Stimulated activated CD4-positive, alpha-beta T cell treated with anti-CD3 and anti-CD28 coated beads, Interleukin-12 subunit alpha, Interleukin-12 subunit beta, amount 100 ng/mL, for 4 hours (primary cell): ENCODE results near the gene COPB1.

Experiments
- DNase-seq: peaks from one replicate; pipeline ENCODE4 v3.0.0-alpha.2; 2020

COPB1 gene

DNA sequence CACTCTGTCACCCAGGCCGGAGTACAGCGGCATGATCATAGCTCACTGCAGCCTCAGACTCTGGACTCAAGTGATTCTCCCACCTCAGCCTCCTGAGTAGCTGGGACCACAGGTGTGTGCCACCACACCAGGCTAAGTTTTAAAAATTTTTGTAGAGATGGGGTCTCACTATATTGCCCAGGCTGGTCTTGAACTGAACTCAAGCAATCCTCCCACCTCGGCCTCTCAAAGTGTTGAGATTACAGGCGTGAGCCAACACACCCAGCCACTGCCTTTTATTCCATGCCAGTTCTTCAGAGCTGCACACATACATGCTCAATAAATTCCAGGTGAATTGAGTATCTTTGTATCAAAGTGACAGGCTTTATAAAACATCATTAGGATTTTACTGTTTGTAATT lies 2.4 kb upstream of the COPB1 start:
- no peak for DNase-seq

DNA sequence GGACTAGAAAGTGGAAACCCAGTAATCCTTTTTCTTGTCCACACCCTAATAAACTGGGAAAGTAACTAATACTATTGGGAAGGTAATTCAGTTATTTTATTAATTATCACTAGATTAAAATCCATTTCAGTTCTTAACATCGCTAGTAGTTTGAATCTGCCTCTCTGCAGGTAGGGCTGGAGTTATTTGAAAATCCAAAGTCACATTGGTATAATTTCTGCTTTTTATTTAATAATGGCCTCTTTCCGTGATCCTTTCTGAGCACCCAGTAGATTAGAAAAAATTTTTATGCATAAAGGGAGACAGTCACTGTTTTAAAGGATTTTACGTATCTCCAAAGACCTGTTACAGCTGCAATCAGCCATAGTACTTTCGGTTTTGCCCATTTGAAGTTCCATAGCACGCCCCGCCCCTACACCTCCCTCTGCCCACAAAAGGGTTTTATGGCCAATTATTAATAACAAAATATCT lies 605 bp upstream of the COPB1 start:
- DNase-seq: no peak

DNA sequence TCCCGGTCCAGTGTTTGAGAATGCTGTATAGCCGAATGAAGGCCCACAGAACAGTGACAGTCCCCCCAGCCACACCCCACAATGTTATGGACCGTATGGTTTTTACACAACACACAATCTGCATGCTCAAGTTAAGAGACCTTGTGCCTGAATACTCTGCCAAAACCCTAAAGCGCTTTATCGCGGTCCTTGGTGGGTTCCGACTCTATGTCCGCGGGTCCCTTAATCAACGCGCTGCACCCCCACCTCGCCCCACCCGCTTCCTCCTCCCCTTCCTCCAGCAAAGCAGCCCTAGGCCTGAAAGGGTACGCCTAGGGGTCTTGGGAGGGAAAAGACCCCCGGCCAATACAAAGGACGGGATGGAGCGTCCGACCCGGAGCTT lies 442 bp downstream of the COPB1 start:
- peak; percentile 28 for DNase-seq

DNA sequence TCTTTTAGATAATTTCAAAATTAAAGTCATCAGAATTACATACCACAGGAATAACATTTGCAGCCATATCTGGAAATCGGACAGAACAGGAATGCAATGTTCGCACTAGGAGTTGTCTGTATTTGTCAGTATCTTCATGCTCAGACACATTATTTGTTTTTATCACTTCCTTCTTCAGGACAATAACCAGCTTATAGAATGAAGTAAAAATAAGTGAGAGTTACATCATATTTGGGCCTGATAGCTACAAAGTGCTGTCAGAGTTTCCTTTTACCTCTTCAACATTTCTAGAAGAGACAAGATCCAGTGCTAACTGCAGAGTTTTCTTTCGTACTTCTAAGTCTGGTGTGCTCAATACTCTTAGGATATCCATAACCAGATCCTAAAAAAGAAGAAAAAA lies 18.9 kb downstream of the COPB1 start:
- DNase-seq: no peak

DNA sequence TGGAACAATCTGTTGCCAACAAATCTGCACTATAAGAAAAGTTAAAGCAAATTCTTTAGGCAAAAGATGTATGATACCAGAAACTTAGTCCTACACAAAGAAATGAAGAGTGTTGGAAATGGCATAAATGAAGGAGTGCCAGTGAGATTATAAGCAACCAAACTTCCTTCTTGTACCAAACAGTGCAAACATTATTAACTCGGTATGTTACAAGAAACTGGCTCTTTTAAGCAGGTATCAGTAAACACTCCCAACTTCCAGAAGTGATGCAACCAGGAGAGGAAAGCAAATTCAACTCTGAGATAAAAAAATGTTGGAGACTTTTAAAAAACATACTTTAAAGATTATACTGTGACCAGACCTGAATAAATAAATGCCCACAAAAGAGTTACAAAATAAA lies 28.5 kb downstream of the COPB1 start:
- DNase-seq: no peak

DNA sequence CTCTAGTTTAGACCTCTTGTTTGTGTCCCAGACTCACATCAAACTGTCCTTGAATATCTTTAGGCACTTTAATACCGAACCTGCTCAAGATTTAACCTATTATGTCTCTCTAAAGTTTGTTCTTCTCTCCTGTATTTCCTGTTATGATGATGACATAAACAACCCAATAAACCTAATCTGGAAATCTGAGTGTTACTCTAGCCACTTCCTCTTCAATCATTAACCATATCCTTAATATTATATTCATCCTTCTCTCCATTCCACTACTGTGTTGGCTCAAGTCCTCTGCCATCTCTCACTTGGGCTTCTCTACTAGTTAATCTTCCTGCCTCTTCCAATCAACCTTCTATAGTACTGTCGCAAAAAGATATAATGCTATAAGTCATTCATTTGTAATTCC lies 36.0 kb downstream of the COPB1 start:
- no peak for DNase-seq

DNA sequence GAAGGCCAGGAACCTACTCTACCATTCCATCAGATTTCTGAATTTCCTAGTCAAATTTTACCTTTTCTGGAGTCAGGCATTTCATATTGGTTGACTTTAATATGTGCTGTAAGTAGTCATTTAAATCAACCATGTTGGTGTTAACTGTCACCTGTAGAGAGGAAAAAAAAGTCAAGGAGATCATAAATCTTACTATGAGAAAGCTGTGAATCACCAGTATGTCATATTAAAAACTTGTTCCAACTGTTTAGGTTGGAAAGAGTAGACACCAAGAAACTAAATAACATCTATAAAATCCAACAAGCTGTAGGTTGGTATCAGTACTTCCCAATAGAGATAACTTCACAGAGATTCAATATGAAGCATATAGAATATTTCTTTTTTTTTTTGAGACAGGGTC lies 39.5 kb downstream of the COPB1 start:
- DNase-seq: no peak

DNA sequence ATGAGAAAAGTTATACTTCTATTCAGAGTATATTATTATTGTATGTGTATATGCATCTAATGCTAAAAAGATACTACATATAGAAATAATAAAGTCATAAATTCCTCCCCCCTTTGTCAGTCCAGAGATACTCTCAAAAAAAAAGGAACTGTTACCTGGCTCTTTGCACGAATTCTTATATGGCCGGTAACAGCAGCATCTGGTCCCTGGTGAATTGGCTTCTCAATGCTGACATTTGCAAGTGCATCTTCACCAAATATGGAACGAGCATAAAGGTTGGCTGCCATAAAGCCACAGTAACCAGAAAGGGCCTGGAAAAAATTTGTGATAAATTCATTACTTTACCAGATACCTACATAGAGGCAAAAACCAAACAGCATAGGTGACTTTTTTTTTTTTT lies 41.2 kb downstream of the COPB1 start:
- no peak for DNase-seq

DNA sequence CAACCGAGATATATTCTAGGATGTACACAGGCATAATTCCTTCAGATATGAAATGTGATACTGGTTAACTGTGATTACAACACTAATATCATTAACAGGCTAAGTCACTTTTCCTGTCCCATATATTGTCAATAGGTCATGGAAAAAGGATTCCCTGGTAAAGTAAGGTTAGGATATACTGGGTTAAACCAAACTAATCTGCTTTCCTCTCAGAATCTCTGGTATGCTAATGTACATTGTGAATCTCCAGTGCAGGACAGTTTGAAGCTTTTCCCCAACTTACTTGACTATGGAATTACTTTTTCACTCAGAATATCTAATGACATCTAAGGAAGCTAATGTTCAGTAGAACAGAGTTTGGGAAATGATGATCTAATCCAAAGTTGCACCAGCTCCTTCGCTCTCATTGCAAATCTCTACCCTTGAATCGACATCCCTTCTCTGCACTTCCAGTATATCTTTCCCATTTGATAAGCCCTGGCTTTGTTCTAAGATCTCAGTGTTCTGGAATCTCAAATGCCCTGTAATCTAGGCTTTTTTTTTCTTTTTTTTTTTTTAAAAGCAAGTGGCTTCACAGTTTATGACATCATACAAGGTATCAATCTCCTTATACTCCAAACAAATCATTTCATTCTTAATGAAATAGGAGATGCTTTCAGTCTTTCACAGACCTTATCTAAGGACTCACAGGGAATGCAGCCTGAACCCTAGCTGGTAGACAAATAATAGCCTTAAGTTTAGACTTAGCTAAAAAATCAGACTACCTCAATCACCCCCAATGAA lies 43.8 kb downstream of the COPB1 start:
- DNase-seq: no peak

DNA sequence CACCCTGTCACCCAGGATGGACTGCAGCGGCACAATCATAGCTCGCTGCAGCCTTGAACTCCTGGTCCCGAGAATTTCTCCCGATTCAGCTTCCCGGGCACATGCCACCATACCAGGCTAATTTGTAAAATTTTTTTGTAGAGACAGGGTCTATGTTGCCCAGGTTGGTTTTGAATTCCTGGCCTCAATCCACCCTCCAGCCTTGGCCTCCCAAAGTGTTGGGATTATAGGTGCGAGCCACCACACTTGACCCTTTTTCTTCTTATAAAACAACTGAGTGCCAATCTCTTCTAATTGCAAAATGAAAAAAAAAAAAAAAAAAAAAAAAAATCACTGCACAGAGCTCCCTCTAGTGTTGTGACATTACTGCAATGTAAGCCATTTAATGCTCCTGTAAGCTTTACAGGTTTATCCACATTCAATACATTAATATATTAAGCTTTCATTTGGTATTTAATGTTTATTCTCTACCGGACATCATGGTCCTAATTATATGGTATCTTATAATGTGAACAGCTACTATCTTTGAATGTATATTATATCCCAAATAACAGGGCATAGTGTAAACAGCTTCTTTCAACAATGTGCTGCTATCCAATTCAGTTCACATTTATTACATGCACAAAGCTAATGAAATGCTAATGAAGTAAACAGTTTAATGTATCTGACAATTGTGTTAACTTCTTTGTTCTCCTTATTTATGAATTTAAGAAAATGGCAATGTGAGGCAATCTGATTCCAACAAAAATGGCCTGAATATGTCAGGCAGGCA lies 44.6 kb downstream of the COPB1 start:
- DNase-seq: no peak

DNA sequence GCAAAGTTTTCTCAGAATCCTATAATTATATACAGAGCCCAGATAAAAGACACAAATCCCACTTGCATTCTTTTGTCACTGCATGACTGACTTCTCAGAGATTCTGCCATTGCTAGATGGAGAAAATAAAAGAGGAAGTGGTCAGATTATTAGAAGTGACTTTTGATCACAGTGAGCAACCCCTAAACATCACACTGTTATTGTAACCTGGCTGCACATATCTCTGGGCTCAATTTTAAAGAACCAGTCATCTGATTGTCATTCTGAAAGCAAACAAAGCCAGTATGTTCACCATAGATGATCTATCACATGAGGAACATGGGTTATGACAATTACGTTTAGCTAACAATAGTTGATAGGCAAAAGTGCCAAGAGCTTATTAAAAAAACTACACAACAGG lies 47.8 kb downstream of the COPB1 start:
- DNase-seq: no peak

DNA sequence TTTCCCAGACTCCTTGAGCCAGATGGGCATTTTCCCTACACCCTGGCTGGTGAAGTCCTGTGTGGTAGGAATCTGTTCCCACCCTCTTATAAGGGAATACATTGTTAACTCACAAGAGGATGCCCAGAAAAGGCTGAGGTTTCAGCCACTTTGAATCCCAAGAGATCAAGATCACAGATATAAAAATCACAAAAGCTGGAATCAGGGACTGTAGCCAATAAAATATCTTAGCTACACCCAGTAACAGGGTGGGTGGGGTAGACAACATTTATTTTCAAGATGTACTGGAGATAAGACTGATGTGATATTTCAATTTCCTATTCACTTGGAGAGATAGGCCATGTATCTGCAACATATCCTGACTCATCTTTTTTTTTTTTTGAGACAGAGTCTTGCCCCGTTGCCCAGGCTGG lies 50.3 kb downstream of the COPB1 start:
- no peak for DNase-seq

DNA sequence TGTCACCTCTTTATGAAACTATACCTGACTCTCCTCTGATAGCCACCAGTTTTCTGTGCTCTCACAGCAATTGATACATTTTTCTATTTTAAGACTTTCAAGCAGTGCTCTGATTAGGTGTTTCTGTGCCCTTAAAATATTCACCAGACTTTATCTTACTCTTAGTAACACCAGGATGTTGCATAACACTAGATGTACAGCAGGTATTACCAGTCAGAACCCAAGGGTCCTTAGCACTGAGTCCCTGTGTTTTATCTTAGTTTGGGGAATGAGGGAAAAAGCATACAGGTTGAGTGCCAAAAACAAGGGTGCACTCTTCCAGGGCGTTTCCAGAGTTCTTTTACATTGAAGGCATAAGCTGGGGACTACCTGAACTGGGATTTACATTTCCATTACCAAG lies 51.4 kb downstream of the COPB1 start:
- DNase-seq: no peak

DNA sequence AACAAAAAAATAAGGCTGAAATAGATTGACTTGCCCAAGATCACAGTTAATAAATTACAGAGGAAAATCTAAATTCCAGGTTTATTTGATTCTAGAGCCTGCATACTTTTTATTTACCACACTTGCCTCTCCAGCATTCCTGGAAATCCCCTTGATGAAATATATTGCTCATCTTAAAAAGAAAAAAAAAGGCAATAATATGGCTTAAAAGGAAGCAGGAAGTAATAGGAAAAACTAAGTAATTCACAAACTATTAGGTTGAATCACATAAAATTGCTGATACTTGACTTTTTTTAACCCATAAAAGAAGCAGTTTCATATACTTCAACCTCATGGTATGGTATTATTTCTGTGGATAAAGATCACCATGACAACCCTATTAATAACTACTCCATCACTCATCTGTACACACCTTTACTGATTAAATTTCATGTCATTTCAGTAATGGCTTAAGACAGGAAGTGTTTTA lies 52.9 kb downstream of the COPB1 start:
- no peak for DNase-seq

DNA sequence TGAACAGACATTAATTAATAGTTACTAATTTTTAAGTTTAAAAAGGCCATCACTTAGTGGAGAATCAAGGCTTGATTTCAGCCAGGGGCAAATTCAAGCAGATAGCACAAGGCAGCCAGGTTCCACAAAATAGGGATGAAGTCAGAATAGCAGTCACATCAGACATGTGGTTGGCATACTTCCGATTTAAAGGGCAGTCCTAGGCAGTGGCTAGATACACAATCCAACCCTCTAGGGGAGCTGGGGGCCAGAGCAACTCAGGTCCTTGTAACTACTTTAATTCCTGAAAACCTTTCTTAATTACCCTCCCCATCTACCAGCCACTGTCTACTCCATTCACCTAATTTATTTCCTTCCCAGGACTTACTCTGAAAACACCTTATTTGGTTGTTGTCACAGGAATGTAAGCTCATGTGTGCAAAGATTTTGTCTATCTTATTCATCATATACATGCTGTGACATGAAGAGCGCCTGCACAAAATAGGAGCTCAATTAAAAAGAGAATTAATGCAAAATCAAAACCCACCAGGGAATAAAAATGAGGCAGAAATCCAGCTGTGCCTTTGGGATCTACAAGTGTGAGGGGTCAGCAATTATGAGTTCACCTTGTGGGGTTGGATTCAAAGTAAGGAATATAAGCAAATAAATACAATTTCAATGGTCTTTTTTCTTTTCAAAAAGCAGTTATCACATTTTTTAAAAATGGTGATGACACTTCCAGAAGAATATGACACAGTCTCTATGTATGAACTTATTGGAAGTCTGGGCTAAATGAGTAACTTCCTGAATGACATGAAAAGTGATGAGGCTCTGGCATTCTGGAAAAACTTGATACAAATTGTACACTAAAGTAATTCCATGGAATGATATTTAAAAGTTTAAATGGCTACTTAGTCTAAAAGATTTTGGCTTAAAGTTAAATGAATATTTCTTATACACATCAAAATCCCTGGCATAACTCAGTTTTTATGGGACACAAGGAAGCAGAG lies 53.8 kb downstream of the COPB1 start:
- no peak for DNase-seq

DNA sequence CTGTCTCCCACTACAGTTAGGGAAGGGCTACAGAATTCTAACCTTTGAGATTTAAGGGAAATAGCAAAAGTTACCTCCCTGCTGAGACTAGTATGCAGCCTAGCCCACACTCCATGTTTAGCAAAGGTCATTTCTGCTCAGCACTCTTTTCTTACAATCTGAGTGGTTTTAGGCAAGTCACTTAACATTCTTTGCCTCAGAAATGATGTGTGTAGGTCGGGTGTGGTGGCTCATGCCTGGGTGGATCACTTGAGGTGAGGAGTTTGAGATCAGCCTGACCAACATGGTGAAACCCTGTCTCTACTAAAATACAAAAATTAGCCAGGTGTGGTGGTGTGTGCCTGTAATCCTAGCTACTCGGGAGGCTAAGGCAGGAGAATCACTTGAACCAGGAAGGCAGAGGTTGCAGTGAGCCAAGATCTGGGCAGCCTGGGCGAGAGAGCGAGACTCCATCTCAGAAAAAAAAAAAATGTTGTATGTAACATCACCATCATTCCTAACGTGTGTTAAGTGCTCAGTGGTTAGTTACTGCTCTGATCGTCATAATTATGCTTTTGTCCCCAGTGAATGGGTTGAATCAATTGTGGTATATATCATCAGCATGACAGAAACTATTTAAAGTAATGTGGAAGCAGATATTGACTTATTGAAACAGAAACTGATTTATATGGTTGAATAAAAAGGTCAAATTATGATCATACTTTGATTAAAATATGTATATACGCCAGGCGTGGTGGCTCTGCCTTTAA lies 55.0 kb downstream of the COPB1 start:
- no peak for DNase-seq

DNA sequence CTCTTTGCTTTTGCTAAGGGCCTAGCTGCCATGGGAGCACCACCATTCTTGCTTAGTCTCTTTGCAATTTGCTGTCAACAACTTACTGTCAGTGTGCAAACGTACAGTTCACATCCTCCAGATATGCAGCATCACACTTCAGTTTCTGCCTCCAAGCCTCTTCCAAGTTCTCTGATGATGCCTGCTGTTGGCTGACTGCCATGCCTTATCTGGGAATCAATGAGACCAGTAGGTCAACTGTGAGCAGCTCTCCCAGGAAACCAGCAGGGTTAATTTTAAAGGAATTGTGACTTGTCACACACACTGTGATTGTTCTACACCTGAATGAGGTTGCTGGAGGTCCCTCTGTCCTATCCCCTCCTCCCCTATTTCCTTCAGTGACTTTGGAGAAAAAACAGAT lies 56.0 kb downstream of the COPB1 start:
- DNase-seq: no peak

DNA sequence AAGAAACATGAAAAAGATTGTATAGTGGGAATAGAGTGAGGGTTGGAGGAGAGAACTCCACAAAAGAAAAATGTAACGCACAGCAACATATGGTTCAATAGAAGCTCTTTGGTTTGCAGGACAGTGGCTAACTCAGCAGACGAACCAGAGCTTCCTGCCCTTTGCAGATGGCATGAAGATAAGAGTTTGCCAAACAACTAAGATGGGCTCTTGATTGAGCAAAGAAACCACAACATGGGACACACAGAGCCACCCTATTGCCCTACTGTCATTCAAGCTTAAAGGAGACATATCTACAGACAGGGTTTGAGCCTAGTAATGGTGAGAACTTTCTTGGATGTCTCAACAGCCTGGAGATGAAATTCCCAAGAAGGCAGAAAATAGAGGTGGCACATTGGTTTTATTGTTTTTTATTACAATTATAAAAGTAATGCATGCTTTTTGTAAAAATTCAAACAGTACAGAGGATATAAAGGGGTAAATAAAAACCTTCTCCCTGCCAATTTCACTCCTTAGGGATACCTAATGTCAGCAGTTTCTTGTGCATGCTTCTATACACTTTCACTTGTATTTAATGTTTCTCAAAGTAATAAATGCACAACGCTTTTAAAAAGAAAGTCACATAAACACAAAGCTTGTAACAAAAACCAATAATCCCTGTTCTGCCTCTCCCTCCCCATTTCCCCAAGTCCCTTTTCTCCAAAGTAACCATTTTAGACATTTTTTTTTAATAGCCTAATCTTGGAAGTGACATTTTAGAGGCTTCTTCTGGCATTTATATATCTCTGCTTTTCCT lies 63.7 kb downstream of the COPB1 start:
- DNase-seq: no peak

DNA sequence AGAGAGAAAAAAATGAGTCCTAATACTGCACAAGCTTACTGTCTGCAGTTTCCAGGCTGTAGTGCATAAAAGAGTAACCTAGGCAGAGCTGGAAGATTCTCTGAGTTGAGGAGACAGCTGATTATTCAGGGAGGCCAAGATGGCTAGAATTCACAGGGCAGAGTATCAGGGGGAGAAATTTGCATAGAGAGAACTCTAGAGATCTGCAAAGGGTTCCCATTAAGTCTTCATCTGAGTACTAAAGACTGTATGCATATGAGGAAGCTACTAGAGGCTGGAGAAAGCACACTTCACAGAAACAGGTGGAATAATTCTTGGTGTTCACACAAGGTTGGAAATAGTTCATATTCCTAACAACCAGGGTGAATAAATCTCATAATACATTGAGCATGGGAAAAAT lies 74.0 kb downstream of the COPB1 start:
- DNase-seq: no peak

DNA sequence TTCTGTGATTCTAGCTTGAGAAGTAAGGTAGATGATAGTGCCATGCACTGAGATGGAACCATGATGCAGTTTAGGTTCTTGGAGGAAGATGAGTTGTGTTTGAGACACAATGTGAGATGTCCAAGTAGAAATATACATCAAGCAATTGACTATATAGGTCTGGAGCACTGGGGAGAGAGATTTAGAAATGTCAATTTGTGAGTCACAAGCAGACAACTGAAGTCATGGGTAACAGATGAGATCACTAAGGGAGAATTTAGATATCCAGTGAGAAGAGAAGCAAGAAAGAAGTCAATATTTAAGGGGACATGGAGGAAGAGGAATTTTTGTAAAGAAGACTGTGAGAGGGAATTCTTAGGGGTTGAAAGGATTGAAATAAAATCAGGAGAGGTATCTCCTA lies 75.5 kb downstream of the COPB1 start:
- DNase-seq: no peak

DNA sequence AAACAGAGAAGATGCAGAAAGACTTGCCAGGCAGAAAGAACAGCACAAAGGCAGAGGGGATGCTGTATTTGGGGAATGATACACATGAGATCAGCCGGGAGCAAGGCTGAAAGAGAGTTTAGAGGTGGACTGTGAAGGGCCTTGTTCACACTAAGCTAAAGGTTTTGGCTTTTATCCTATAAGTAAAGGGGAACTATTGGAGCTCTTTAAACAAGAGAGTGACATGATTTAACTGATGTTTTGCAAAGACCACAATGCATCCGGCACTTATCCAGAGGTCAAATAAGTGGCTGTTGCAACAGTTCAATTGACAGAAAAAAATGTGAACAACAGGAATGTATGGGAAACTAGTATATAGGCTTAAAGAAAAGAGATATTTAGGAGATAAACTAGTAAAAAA lies 76.0 kb downstream of the COPB1 start:
- no peak for DNase-seq

DNA sequence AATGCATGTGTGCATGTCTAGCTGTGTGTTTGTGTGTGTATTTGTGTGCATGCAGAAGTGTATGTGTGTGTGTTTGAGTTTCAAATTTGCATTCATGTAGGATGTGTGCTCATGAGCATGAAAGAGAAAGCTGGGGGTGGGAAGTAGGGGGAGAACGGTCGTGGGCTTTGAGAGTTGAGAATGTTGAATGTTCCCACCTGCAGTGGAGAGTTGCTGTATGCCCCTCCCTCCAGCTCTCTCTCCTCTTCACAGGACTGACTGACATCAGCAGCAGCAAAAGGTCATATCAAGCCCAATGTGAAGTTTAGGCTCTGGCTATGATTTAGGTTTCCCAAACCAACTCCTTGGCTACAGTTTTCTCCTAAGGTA lies 76.8 kb downstream of the COPB1 start:
- DNase-seq: no peak
